GM18519 (cell line): ENCODE measurements around the gene SNAI1.
"Not testable (repeated sequence)": the region's sequence is repeated elsewhere in the genome, so short reads cannot be mapped to it uniquely, and the experiment has no call there.

Source experiments
- ATAC-seq: cut with Tn5 transposase; IDR thresholded peaks from one replicate; pipeline ENCODE4 v1.9.1; 2021; ENCODE audit warnings: mild to moderate bottlenecking, moderate library complexity; ENCODE audit not compliant: unreplicated experiment, low FRiP score

SNAI1 gene

DNA sequence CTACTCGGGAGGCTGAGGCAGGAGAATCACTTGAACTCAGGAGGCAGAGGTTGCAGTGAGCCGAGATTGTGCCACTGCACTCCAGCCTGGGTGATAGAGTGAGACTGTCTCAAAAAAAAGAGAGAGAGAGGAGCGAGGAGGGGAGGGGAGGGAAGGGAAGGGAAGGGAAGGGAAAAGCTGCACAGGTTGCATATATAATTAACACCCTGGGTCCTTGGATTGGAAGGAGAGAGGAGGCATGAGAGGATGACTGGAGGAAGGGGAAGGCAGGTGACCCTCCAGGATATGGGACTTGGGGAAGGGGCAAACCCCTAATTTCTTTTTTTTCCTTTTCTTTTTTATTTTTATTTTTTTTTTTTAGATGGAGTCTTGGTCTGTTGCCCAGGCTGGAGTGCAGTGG is 28.8 kb downstream of the SNAI1 start:
- not testable (repeated sequence) for ATAC-seq

- ATAC-seq = no peak
Measured at GRCh38 chr20:50012282-50013263, 29.8 kb downstream of the SNAI1 start.

GRCh38 chr20:50013976-50014375 is 31.2 kb downstream of the SNAI1 start:
- ATAC-seq = no peak

- no peak for ATAC-seq
Measured at GRCh38 chr20:50014570-50015562, 32.1 kb downstream of the SNAI1 start.

GRCh38 chr20:50015636-50015992 is 32.8 kb downstream of the SNAI1 start:
- no peak for ATAC-seq

DNA sequence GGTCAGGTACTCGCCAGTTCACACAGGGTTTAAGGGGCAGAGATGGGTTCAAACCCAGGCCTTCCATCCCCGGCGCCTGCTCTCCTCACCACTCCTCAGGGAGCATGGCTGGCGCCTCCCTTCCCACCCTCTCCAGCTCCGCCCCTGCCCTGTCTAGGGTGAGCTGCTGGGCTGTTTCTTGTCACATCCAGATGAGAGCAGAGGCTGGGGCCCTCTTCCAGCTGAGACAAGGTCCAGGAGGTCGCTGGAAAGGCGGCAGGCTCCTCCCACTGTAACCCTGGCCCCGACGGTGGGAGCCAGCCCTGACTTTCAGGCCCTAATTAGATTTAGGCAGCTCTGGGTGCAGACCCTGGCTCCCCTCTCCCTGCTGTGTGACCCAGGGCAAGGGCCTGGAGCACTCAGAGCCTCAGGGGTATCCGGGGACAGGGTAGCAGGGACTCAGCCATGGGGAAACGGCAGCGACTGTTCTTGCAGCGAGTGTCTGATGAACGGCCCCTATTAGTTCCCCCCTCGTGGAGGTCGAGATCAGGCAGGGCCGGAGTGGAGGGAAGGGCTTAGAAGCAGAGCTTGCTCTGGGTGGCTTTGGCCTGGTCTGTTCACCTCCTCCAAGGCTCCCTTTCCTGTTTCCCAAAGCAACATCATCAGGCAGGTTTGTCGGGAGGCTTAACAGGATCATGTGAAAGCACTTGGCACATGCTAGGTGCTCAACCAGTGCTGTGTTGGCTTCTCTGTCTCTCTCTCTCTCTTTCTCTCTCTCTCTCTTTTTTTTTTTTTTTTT is 33.4 kb downstream of the SNAI1 start:
- no peak for ATAC-seq

DNA sequence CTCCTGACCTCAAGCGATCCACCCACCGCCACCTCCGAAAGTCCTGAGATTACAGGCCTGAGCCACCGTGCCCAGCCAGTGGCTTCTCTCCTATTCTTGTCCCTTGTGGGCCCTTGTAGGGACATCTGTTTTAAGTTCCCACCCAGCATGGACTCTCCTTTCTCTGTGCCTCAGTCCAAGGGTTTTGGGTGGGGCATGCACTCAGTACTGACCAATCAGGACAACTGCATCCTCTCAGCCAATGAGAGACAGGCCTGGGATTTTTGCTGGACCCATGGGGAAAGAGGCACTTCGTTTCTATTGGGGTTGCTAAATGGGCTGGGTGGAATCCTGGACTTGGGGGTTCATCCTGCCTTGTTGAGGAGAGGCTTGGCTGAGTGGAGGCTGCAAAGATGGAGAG is 34.4 kb downstream of the SNAI1 start:
- no peak for ATAC-seq

GRCh38 chr20:50017576-50018248 is 34.9 kb downstream of the SNAI1 start:
- no peak for ATAC-seq

- no peak for ATAC-seq
Measured at GRCh38 chr20:50019466-50020256, 36.9 kb downstream of the SNAI1 start.

GRCh38 chr20:50020288-50020687 is 37.5 kb downstream of the SNAI1 start:
- ATAC-seq = no peak

DNA sequence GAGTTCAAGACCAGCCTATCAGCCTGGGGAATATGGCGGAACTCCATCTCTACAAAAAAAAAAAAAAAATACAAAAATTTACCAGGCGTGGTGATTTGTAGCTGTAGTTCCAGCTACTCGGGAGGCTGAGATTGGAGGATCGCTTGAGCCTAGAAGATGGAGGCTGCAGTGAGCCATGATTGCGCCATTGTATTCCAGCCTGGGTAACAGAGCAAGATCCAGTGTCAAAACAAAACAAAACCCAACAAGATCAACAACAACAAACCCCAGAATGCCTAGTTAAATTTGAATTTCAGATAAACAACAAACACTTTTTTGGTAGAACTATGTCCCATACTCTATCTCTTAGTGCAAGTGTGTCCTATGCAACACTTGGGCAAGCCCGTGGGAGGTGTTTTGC is 39.9 kb downstream of the SNAI1 start:
- ATAC-seq = no peak

GRCh38 chr20:50023116-50023805 is 40.5 kb downstream of the SNAI1 start:
- no peak for ATAC-seq

- no peak for ATAC-seq
Measured at GRCh38 chr20:50026746-50027575, 44.2 kb downstream of the SNAI1 start.

- no peak for ATAC-seq
Measured at GRCh38 chr20:50027611-50028105, 44.9 kb downstream of the SNAI1 start.

GRCh38 chr20:50029083-50029696 is 46.4 kb downstream of the SNAI1 start:
- no peak for ATAC-seq

DNA sequence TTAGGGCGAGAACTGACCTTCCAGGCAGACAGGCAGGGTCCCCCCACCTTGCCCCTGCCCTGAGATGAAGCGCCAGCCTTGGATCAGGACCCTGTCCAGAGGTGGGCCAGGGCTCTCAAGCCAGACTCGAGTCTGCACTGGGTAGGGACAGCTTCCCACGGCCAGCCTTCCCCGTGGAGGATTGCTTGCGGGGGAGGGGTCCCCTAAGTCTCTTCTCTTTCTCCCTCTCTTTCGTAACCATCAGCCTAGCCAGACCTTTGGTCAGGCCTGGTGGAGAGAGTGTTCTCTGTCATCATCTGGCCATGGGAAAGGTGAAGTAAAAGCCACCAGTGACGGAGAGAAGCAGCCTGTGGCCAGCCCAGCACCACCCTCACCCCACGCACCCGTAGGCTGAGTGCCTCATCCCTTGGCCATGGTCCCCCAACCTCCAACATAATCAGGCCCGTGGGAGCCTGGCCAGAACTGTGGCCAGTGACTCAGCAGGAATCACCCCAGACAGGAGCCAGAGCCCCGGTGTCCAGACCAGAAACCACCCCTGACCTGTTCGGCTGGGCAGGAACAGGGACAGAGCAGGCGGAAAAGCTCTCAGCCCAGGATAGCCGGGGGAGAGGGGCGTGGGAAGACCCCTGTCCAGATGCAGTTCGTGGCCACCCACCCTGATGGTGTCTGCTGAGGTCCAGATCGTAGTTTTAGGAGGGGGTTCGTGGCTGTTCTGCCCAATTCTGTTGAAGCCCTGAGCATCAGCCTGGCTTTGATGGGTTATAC is 47.1 kb downstream of the SNAI1 start:
- ATAC-seq = no peak
